ENCODE measurements around the gene KRTAP10-3.
"Not testable (repeated sequence)": the region's sequence is repeated elsewhere in the genome, so short reads cannot be mapped to it uniquely, and the experiment has no call there.

KRTAP10-3 gene

DNA sequence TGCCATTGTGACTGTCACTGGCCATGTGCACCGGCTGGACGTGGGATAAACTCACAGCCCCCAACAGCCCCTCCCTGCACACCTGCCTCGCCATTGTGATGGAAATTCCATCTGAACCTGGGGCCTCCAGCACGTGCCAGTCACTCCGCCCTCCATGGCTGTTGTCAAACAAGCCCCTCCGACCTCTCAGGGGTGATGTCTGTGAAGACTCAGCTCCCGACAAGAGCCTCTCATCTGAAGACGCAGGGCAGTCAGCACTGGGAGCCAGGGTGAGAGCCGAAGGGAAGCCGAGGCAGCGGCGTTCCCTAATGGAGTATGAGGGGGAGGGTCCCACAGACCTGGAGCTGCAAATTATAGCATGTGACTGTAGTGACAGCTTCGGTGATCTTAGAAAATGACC, 5.9 kb downstream of the KRTAP10-3 start:
- H3K4me3 ChIP-seq (ENCODE audit: low read depth, low read length) = no peak overlapping the region

GRCh38 chr21:44552136-44552535, 6.5 kb downstream of the KRTAP10-3 start:
- no peak overlapping the region for H3K4me3 ChIP-seq (ENCODE audit: low read depth, low read length)
- TF ChIP-seq, protein P1, sequence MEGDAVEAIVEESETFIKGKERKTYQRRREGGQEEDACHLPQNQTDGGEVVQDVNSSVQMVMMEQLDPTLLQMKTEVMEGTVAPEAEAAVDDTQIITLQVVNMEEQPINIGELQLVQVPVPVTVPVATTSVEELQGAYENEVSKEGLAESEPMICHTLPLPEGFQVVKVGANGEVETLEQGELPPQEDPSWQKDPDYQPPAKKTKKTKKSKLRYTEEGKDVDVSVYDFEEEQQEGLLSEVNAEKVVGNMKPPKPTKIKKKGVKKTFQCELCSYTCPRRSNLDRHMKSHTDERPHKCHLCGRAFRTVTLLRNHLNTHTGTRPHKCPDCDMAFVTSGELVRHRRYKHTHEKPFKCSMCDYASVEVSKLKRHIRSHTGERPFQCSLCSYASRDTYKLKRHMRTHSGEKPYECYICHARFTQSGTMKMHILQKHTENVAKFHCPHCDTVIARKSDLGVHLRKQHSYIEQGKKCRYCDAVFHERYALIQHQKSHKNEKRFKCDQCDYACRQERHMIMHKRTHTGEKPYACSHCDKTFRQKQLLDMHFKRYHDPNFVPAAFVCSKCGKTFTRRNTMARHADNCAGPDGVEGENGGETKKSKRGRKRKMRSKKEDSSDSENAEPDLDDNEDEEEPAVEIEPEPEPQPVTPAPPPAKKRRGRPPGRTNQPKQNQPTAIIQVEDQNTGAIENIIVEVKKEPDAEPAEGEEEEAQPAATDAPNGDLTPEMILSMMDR (IDR thresholded peaks at IDR 0.05; ENCODE audit: low read depth, low read length) = no peak

More for the DNA sequence above, 5.9 kb downstream of the KRTAP10-3 start:
- TF ChIP-seq, protein P1 (IDR thresholded peaks at IDR 0.05; ENCODE audit: low read depth, low read length) = no peak

DNA sequence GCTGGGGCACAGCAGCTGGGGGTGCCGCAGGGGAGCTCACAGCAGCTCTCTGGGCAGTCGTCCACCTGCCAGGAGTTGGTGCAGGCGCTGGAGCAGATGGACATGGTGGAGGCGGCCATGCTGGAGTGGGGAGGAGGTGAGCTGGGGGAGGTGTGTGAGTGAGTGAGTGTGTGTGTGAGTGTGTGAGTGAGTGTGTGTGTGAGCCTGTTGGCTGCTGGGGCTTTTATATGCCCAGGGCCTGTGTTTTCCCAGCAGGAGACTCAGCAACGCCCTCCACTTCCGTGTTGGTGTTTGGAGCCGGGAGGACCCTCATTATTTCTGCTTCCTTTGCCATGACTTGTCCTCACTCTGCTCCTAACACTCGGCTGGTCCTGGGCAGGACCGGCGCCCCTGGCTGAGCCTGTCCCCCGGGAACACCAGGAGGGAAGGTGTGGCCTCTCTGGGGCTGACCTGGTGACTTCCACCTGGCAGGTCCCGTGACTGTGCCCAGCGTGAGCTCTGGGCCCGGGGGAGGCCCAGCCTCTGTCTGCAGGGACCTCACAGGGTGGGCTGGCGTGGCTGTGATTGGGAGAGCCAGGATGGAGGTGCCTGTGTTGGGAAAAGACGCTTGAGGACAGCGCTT, 7.1 kb downstream of the KRTAP10-3 start, which contains the start of gene KRTAP10-2:
Gene KRTAP10-2 (minus strand): TSS at position 166 of the 622 bp plus-strand sequence. CDS start 47 bp downstream, at position 119.
- no peak within 1 kb of the TSS for H3K4me3 ChIP-seq (ENCODE audit: low read depth, low read length)
- TF ChIP-seq, protein P1 (IDR thresholded peaks at IDR 0.05; ENCODE audit: low read depth, low read length) = no peak

DNA sequence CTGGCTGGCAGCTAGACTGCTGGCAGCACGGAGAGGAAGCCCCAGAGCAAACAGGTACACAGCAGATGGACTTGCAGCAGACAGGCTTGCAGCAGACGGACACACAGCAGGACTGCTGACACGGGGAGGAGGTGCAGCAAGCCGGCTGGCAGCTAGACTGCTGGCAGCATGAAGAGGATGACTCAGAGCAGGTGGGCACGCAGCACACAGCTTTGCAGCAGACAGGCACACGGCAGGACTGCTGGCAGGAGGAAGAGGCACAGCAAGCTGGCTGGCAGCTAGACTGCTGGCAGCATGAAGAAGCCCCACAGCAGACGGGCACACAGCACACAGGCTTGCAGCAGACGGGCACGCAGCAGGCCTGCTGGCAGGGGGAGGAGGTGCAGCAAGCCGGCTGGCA, 7.8 kb downstream of the KRTAP10-3 start:
- no peak overlapping the region for H3K4me3 ChIP-seq (ENCODE audit: low read depth, low read length)
- TF ChIP-seq, protein P1 (IDR thresholded peaks at IDR 0.05; ENCODE audit: low read depth, low read length) = no peak

DNA sequence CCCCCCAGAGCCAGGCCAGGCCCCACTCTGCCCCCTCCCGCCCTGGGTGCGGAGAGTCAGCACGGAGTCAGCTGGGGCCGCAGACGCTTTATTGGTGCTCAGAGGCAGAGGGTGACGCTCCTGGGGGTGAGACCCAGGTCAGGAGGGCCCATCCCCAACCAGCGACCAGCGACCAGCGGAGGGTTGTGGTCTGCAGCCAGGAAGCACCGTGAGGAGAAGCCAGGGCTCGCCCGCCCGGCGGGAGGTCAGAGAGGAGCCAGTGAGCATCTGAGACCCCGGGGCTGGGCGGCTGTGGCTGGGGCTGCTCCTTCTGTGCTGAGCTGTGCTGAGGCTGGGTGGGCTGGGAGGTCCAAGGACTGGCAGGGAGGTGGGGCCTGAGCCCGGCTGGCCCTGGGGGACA, 8.3 kb downstream of the KRTAP10-3 start:
- H3K4me3 ChIP-seq (ENCODE audit: low read depth, low read length) = not testable (repeated sequence)

GRCh38 chr21:44549525-44550211, 8.9 kb downstream of the KRTAP10-3 start:
- TF ChIP-seq, protein P1 (IDR thresholded peaks at IDR 0.05; ENCODE audit: low read depth, low read length) = no peak
- H3K4me3 ChIP-seq (ENCODE audit: low read depth, low read length) = no peak overlapping the region

- no peak overlapping the region for H3K4me3 ChIP-seq (ENCODE audit: low read depth, low read length)
- TF ChIP-seq, protein P1 (IDR thresholded peaks at IDR 0.05; ENCODE audit: low read depth, low read length) = no peak
Measured at GRCh38 chr21:44548922-44549321, 9.7 kb downstream of the KRTAP10-3 start.
